KBM-7 (cell line): ENCODE data around the gene LATS2.

ENCODE experiments used
- DNase-seq: peaks from one replicate; pipeline ENCODE4 v3.0.0-alpha.2; 2015
- in situ Hi-C: fragments of 300-500 bp; cut with MboI; formaldehyde crosslinking; loops from 2 replicates; pipeline ENCODE4 v1.14.3; 2020; ENCODE audit warnings: low sequenced_read_pairs, low pct_unique_long_range_greater_than_20kb, mixed read lengths

The LATS2 gene

GRCh38 chr13:21025539-21025938 is 35.8 kb downstream of the LATS2 start:
- in situ Hi-C loops: no loop called here
- no peak for DNase-seq

GRCh38 chr13:21022056-21022979 is 39.1 kb downstream of the LATS2 start:
- DNase-seq: no peak
- in situ Hi-C loops: no loop called here

GRCh38 chr13:21020581-21020980 is 40.8 kb downstream of the LATS2 start:
- in situ Hi-C loops: no loop called here
- DNase-seq: no peak

GRCh38 chr13:21020176-21020575 is 41.2 kb downstream of the LATS2 start:
- no peak for DNase-seq
- in situ Hi-C loops: no loop called here

GRCh38 chr13:21018220-21018619 is 43.2 kb downstream of the LATS2 start:
- no peak for DNase-seq

GRCh38 chr13:21016487-21016886 is 44.9 kb downstream of the LATS2 start:
- in situ Hi-C loops: no loop called here
- DNase-seq: no peak

More at GRCh38 chr13:21018220-21018619, 43.2 kb downstream of the LATS2 start:
- in situ Hi-C loops: no loop called here

- in situ Hi-C loops: no loop called here
- no peak for DNase-seq
Measured at GRCh38 chr13:21015284-21015683, 46.1 kb downstream of the LATS2 start.

- in situ Hi-C loops: no loop called here
- no peak for DNase-seq
Measured at GRCh38 chr13:21014502-21015170, 46.8 kb downstream of the LATS2 start.

- DNase-seq: no peak
- in situ Hi-C loops: no loop called here
Measured at GRCh38 chr13:21014139-21014501, 47.3 kb downstream of the LATS2 start.

- DNase-seq: no peak
- in situ Hi-C loops: no loop called here
Measured at GRCh38 chr13:21013682-21014038, 47.7 kb downstream of the LATS2 start.

GRCh38 chr13:21012841-21013681 is 48.3 kb downstream of the LATS2 start:
- DNase-seq: no peak

GRCh38 chr13:21012211-21012610 is 49.2 kb downstream of the LATS2 start:
- in situ Hi-C loops: no loop called here

More at GRCh38 chr13:21012841-21013681, 48.3 kb downstream of the LATS2 start:
- in situ Hi-C loops: no loop called here

GRCh38 chr13:21011378-21011777 is 50.0 kb downstream of the LATS2 start:
- DNase-seq: no peak
- in situ Hi-C loops: no loop called here

More at GRCh38 chr13:21012211-21012610, 49.2 kb downstream of the LATS2 start:
- DNase-seq: no peak

GRCh38 chr13:21010621-21011020 is 50.8 kb downstream of the LATS2 start:
- in situ Hi-C loops: no loop called here
- peak; percentile 31 for DNase-seq

- in situ Hi-C loops: no loop called here
- no peak for DNase-seq
Measured at GRCh38 chr13:21009036-21009435, 52.4 kb downstream of the LATS2 start.

GRCh38 chr13:21008026-21008425 is 53.4 kb downstream of the LATS2 start:
- in situ Hi-C loops: no loop called here

GRCh38 chr13:21006141-21007005 is 55.0 kb downstream of the LATS2 start:
- in situ Hi-C loops: no loop called here
- no peak for DNase-seq

More at GRCh38 chr13:21008026-21008425, 53.4 kb downstream of the LATS2 start:
- no peak for DNase-seq

GRCh38 chr13:21005193-21005592 is 56.2 kb downstream of the LATS2 start:
- in situ Hi-C loops: no loop called here
- DNase-seq: no peak

GRCh38 chr13:21001471-21001870 is 59.9 kb downstream of the LATS2 start:
- in situ Hi-C loops: no loop called here

More at GRCh38 chr13:21001471-21001870, 59.9 kb downstream of the LATS2 start:
- DNase-seq: no peak
